ENCODE results near the gene GNG4.

DNA sequence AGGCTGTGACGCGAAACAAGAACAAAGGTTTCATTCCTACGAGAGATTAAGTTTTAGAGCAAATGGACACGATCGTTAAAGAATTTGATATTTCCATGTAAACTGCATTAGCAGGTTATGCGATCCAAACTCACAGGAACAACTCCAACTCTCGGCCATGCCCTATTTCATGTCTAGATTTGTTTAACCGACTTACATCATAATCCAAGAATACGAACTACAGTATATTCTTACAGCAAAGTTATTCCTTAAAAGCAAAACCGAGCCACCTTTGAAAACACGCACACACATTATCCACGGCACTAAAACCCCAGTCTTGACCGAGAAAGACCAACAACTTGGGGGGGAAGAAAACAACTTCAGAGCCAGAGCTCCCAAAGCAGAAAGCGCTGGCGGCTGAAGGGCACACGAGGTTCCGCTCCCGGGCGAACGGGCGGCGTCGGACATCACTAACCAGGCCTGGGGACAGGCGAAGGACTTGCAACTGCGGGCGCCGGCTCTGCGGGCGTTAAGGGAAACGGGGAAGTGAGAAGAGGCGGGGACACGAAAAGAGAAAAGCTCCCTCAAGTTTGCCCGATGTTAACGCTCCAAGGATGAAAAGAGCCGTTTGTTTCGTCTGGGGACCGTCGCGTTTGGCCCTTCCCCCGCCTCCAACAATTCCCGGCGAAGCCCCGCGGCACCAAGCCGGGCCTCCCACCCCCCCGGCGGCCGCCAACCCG is 146.0 kb downstream of the GNG4 start:
- TF ChIP-seq, protein P1, sequence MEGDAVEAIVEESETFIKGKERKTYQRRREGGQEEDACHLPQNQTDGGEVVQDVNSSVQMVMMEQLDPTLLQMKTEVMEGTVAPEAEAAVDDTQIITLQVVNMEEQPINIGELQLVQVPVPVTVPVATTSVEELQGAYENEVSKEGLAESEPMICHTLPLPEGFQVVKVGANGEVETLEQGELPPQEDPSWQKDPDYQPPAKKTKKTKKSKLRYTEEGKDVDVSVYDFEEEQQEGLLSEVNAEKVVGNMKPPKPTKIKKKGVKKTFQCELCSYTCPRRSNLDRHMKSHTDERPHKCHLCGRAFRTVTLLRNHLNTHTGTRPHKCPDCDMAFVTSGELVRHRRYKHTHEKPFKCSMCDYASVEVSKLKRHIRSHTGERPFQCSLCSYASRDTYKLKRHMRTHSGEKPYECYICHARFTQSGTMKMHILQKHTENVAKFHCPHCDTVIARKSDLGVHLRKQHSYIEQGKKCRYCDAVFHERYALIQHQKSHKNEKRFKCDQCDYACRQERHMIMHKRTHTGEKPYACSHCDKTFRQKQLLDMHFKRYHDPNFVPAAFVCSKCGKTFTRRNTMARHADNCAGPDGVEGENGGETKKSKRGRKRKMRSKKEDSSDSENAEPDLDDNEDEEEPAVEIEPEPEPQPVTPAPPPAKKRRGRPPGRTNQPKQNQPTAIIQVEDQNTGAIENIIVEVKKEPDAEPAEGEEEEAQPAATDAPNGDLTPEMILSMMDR (IDR thresholded peaks at IDR 0.05) = no peak
- TF ChIP-seq POLR2A (IDR thresholded peaks at IDR 0.05) = no peak

Data from breast epithelium (tissue), 3 donors.